CD4-positive, alpha-beta T cell treated with Interferon gamma for 1 hour (primary cell): ENCODE data around the gene NHLRC2.
A peak's percentile ranks its signal among the peaks of the same experiment; 100 is the strongest.
"Not testable (repeated sequence)": the region's sequence is repeated elsewhere in the genome, so short reads cannot be mapped to it uniquely, and the experiment has no call there.

ENCODE experiments used
- DNase-seq: peaks from one replicate; pipeline ENCODE4 v3.0.0-alpha.2; 2020

The NHLRC2 gene, protein sequence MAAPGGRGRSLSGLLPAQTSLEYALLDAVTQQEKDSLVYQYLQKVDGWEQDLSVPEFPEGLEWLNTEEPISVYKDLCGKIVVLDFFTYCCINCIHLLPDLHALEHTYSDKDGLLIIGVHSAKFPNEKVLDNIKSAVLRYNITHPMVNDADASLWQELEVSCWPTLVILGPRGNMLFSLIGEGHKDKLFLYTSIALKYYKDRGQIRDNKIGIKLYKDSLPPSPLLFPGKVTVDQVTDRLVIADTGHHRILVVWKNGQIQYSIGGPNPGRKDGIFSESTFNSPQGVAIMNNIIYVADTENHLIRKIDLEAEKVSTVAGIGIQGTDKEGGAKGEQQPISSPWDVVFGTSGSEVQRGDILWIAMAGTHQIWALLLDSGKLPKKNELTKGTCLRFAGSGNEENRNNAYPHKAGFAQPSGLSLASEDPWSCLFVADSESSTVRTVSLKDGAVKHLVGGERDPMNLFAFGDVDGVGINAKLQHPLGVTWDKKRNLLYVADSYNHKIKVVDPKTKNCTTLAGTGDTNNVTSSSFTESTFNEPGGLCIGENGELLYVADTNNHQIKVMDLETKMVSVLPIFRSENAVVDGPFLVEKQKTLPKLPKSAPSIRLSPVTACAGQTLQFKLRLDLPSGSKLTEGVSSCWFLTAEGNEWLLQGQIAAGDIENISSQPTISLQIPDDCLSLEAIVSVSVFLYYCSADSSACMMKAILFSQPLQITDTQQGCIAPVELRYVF

DNA sequence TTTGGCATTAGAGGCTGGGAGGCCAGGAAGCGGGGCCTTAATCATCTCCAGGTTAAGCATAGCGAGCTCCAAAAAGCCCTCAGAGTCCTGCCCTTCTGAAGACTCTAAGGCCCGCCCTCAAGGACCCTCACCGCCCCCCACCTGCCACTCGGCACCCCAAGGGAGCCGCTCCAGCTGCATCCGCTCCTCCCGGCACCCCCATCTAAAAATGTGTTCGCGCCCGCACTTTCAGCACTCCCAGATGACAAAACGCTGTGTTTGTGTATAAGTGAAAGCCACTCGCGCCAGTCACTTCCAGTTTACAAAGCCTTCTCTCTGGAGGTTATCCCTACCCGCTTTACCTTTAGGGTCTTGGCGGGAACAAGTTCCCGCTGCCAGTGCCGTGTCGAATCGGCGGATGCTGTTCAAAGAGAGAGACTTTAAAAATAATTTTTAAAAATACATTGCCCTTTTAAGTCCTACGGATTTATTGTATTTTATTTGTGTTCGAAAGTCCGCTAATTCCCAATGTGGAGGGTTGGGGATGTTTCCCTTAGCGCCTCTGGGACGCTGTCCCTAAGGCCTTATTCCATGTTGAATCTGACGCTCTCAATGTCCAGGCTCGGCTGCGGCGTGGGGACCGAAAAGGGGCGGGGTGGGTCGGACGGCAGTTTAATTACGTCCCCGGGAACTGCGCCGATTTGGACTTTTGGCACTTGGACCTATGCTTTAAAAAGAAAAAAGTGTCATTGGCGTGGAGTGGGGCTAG is at the start of gene NHLRC2, which contains the start of gene DCLRE1A:
Gene NHLRC2, plus strand, starts transcription at position 649 of the 748 bp plus-strand sequence. CDS start 212 bp downstream, outside the sequence.
Gene DCLRE1A, minus strand, starts transcription at position 70 of the 748 bp plus-strand sequence. CDS start 900 bp downstream, outside the sequence.
- DNase-seq = peak; percentile 69

DNA sequence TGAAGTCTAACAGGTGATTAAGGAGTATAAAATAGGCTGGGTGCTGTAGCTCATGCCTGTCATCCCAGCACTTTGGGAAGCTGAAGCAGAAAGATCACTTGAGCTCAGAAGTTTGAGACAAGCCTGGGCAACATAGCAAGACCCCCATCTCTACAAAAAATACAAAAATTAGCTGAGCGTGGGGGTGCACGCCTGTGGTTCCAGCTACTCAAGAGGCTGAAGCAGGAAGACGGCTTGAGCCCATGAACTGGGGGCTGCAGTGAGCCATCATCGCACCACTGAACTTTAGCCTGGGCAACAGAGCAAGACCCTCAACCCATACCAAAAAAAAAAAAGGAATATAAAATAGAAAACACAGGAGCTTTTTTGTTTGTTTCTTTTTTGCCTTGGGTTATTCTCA is 48.0 kb upstream of the NHLRC2 start:
- DNase-seq = no peak

DNA sequence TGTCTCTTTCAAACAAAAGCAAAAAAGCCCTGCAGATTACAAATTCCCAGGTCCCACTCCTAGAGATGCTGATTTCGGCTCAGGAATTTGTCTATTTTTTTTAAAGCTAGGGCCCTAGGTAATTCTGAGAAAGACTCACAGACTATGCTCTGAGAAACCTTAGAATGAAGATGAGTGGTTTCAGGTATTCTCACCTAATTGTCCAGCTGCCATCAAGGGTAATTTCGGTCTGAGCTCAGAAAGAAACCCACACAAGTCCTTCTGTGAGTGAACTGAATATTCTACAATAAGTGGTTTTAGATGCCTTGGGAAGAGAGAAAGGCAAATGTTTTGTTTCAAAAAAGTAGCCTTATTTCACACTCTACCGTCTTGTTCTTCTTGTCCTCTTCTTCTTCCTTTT is 46.3 kb upstream of the NHLRC2 start:
- DNase-seq = no peak

DNA sequence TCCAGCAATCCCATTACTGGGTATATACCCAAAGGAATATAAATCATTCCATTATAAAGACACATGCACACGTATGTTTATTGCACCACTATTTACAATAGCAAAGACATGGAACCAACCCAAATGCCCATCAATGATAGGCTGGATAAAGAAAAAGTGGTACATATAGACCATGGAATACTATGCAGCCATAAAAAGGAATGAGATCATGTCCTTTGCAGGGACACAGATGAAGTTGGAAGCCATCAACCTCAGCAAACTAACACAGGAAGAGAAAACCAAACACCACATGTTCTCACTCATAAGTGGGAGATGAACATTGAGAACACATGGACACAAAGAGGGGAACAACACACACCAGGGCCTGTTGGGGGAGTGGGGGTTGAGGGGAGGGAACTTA is 39.8 kb upstream of the NHLRC2 start:
- not testable (repeated sequence) for DNase-seq

DNA sequence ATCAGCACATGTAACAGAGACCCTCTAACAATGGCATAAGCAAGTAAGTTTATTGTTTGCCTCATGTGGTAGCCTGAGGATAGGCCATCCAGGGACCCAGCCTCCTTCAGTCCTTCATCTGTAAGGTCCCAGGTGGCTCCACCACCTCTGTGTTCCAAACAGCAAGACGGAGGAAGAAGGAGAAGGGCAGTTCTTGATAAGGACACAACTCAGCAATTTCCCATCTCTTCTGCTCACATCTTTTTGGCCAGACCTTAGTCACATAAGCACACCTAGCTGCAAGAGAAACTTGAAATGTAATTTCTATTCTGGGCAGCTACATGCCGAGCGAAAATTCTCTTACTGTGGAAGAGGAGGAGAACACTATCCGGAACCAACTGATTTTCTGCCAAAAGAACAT is 34.5 kb upstream of the NHLRC2 start:
- no peak for DNase-seq

DNA sequence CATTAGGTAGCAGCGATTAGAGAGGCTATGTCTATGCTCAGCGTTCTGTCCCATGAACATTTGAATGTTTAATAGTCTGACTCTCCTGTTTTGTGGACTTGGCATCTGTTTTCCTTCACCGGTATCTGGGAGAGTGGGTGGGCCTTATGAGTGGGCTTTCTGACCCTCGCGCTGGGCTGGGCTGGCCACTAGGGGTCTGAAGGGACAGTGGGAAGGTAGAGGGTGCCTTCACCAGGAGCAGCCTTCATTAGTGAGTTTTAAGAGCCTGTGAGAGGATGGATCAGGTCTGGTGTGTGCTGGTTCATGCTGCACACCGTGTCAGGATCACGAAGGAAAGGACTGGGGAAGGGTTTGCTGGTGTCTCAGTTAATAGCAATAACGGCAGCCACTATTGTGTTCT is 34.0 kb upstream of the NHLRC2 start:
- no peak for DNase-seq

DNA sequence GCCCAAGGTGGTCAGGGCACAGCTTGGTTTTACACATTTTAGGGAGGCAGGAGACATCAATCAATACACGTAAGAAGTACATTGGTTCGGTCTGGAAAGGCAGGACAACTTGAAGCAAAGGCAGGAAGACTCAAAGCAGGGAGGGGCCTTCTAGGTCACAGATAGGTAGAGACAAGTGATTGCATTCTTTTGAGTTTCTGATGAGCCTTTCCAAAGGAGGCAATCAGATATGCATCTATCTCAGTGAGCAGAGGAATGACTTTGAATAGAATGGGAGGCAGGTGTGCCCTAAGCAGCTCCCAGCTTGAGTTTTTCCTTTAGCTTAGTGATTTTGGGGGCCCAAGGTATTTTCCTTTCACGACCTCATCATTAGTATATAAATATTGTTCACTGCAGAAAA is 33.2 kb upstream of the NHLRC2 start:
- DNase-seq = not testable (repeated sequence)

DNA sequence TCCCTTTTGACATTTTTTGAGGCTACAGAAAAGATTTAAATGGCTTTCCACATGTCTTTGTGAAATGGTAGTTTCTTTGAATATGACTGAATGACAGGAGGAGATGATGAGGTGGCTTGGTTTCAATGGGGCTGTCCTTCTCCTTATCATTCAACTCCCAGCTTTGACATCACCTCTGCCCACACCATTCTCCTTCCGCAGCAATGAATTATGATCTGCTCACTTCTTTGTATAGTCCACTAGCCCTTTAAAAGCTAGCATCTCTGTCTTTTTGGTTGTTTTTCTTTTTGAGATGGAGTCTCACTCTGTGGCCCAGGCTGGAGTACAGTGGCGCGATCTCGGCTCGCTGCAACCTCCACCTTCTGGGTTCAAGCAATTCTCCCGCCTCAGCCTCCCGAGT is 32.3 kb upstream of the NHLRC2 start:
- no peak for DNase-seq

DNA sequence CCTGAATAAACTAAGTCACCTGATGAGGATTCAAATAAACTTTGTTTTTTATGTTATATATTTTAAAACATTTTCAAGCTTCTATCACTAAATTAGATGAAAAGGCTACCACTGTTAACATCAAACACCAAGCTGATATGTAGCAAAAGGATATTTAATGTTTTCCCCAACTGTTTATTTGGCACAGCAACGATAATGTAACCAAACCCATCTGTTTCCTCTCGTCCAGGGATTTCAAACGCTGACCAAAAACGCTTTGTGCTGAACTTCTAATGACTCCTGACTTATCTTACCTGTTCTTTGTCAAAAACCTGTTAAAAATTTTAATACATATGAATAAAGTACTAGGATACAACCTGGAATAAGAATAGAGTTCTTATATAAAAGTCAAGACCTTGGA is 31.1 kb upstream of the NHLRC2 start:
- no peak for DNase-seq

DNA sequence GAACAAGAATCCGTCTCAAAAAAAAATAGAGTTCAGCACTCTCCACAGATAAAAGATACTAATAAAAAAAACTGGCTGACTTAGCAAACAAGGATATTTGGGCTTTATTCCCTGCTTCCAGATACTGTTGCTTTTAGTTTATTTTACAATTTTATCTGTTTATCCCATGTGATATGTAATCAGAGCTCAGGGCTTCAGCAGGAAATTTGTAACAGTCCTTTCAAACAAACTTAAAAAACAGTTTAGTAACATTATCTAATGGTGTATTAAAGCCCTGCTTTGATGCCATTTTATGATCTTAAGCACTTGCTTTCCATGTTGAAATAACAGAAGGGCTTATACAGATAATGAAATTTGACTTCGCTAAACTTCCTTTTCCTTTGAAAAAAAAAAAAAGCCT is 28.7 kb upstream of the NHLRC2 start:
- no peak for DNase-seq

DNA sequence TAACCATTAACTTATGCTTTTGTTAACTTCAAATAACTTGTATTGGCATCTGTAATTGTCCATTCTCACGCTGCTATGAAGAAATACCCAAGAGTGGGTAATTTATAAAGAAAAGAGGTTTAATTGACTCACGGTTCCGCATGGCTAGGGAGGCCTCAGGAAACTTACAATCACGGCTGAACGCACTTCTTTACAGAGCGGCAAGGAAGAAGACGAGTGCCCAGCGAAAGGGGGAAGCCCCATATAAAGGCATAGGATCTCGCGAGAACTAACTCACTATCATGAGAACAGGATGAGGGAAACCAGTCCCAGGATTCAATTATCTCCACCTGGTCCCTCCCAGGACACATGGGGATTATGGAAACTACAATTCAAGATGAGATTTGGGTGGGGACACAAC is 25.9 kb upstream of the NHLRC2 start:
- not testable (repeated sequence) for DNase-seq

DNA sequence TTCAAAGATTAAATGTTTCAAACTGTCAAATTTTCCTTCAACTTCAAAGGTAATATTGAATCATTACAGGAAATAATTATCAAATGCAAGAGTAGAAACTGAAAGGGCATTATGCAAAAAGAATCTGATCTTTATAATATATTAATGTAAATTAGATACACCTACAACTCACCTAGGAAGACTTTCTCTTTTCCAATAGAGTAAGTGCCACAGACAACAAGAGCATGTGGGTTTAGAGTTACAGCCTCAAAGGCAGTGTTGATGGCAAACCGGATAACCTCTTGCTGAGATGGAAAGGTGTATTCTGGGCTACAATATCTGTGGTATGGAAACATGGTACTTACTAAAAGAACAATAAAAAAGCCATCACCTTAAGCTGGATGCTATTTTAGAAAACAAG is 12.3 kb upstream of the NHLRC2 start:
- DNase-seq = no peak

DNA sequence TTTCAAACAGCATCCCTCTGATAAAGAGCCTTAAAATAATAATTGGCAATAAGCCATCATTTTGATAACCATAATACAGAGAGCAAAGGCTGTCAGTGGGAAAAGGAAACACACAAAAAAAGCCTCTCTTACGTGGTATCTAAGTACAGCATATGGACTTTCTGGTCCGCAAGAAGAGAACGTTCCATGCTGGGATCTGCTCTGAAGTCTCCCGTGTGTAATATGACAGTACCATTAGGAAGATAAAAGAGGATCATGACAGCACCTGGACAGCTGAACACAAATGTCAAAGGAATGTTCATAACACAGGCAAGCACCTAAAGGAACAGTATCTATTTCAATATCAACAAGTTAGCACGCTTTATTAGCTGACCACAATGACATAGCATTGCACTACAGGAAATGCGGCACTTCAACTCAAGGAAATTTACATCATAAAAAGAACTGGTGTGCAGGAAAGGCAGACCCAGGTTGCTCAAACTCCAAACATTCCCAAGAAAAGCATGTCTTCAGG is 10.4 kb upstream of the NHLRC2 start:
- no peak for DNase-seq

DNA sequence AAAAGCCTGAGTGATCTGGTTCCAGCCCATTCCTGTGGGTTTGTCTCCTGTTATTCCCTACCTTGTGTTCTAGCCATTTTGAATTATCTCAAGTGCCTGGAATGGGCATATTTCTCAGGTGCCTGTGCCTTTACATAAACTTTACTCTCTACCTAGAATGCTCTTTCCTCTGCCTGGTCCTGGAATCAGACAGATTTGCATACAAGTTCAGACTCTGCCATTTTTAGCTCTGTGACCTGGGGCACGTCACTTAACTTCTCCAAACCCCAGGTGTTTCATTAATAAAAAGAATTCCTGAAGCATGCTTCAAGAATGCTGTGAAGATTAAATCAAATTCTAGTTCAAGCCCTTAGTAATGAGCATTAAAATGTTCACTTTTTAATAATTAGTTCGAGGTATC is 8.4 kb upstream of the NHLRC2 start:
- DNase-seq = no peak

DNA sequence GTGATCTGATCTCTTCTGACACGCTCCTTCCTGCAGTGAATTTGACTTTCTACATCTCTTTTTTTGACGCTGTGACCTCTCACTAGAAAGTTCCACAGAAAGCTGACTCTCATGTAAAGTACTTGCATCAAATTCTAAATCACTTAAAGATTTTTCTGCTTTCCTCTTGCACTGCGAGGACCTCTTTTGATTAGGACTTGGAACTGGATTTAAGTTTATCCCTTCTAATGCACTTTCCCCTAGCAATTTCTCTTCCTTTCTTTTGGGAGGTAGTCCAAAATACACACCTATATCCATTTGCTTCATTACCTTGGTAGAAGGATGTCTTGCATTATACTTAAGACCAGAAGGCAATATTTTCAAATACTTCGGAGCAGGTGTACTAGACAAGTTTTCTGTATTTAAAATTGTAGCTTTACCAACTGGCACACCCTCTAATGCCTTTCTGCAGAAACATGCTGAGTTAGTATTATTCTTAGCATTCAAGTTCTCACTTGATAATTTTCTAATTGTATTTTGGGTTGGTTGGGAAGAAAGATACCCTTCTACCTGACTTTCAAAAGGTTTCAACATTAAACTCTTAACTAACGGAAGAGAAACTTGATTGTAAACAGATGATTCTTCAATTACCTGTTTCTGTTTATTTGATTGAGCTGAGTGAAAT is 5.2 kb upstream of the NHLRC2 start:
- DNase-seq = no peak

DNA sequence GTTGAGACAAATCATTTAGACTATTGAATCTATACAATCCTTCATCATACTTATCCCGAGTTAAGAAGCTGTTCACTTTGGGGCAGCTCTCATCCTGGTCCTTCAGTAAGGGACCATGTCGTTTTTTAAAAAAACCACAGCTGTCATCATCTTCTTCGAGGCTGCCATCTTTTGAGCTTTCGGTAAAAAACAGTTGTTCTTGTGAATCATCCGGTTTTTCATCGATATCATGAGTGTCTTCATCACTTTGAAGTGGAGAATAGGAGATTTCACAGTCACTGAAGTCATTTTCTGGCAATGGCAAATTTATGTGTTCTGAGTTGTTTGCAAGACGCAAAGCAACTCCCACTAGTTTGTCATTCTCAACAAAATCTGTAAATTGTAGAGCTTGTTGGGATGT is 4.5 kb upstream of the NHLRC2 start:
- DNase-seq = no peak

DNA sequence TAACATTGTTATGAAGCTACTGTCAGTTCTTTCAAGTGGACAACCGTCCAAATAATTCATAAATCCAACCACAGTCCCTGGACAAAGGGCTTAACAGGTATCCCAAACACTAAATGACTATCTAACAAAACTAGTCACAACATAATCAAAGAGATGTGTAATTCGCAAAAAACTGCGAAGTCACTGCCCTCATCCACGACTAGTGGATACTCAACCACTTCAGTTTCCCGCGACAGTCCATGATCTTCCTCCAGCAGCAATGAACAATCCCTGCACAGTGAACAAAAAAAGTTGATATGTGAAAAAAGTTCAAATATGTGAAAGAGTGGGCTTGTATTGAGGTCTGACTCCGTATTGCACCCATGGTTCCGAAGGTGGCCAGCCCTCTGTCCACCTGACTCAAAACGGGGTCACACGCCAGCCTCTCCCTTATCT is 866 bp upstream of the NHLRC2 start:
- DNase-seq = no peak

DNA sequence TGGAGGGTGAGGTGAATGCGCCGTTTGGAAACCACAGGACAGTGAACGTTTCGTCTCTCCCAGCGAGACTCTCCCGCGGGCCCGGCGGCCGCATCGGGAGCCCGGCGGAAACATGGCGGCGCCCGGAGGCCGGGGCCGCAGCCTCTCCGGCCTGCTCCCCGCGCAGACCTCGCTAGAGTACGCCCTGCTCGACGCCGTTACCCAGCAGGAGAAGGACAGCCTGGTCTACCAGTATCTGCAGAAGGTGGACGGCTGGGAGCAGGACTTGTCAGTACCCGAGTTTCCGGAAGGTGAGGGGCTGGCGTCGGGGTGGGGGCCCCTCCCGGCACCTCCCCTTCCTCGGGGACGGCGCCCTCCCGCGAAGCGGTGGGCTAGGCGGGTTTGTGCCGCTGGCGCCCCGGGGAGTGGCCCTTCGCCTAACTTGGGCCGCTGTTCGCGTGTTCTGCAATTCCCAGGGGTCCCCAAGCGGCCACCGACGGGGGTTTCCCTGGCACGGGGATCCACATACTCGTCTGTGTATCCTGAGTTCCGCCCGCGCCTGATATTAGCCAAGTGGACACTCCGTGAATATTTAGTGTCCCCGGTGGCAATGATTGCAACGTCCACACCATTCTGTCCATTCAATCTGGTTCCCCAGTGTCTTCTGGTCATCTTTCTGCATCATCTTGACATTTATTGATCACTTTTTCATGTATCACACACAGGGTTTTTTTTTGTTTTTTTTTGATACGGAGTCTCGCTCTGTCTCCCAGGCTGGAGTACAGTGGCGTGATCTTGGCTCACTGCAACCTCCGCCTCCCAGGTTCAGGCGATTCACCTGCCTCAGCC is 514 bp downstream of the NHLRC2 start:
- DNase-seq = peak; percentile 56

DNA sequence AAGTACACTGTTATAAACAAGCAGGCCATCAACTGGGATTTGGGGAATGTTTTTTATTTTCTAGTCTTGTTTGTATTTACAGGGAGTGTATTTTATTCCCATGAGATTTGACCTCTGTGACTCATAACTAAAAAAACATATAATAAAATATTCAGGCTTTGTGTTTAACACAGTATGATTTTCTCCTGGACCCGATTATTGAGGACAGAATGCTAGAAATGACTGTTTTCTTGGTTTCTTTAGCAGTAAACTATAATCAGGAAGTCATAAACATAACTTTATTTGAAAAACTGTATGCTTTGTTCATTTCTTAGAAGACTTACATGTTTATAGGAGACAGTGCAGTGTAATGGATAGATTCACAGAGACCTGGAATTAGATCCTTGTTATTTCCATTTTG is 2.1 kb downstream of the NHLRC2 start:
- no peak for DNase-seq

DNA sequence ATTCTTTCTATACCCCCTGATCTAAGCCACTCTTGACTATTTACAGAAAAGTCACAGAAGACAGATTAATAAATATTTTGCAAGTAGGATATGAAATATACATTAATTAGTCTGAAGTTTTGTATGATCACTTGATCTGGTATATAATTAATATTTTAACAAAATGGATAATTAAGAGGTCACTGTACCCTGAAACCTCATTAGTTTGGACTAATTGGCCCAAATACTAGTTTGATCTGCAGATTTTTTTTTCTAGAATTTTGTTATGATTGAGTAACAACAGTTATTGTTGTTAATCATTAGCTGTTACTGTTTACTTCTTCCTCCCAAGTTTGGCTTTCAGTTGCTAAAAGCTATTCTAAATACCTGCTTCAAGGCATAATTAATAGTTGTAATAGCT is 2.7 kb downstream of the NHLRC2 start:
- no peak for DNase-seq

DNA sequence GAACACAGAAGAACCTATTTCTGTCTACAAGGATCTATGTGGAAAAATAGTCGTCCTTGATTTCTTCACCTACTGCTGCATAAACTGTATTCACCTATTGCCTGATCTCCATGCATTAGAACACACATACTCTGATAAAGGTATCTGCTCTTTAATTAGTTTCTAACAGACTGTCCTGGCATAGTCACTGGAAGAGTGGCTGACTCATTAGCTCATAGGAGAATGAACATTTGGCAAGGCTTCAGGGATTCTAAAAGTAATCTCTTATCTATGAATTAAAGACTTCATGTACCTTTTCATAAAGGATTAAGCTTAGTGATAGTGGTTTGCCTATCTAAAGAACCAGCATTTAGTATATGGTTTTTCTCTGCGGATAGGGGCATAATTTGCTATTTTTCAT is 4.1 kb downstream of the NHLRC2 start:
- DNase-seq = no peak

DNA sequence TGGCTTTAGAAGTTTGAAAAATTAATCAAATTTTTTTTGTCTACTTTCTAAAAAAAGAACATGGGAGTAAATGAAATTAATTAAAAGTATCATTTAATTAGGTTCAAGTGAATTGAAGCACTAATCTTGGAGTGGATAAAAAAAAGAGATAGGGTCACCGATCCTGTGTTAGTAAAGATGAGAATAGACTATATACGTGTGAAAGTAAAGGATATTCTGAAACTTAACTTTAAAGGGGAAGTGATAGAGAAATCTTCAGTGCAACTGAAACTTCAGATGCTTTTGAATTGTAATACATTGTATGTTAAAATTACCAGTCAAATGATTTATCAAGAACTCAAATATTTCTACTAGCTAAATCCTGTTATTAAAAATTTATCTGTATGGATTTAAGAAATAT is 4.8 kb downstream of the NHLRC2 start:
- no peak for DNase-seq
